Neural cell (in vitro differentiated cells): ENCODE measurements around the gene ARL5A. TPM values are rescaled to one million over a fixed set of nuclear protein-coding genes. Genes with fewer than 3 reads are reported as not detected.

Source experiments
- H2AFZ ChIP-seq: fragments of 200-600, 300-800 bp; sonication (generic), shearing (Covaris generic); 2 replicates; pipeline ENCODE4 v1.6.0; 2014; ENCODE audit warnings: low read depth, mild to moderate bottlenecking, antibody characterized with exemption, low read length, moderate library complexity
- H3F3A ChIP-seq: fragments of 200-600 bp; shearing (Covaris generic); 2 replicates; pipeline ENCODE4 v1.6.1; 2016; ENCODE audit warnings: mild to moderate bottlenecking, moderate library complexity, mixed read lengths, antibody characterized with exemption, low read length; ENCODE audit not compliant: insufficient read depth, poor library complexity, severe bottlenecking
- H3K27ac ChIP-seq: fragments of 200-600, 300-800 bp; sonication (generic), shearing (Covaris generic); 2 replicates; pipeline ENCODE4 v1.5.1; 2014; ENCODE audit warnings: mild to moderate bottlenecking, low read length, moderate library complexity
- H3K27me3 ChIP-seq: fragments of 300-800, 200-600 bp; sonication (generic), shearing (Covaris generic); 2 replicates; pipeline ENCODE4 v1.6.0; 2014; ENCODE audit warnings: mild to moderate bottlenecking, low read depth, low read length, moderate library complexity; ENCODE audit not compliant: insufficient read depth
- H3K36me3 ChIP-seq: fragments of 300-800, 200-600 bp; sonication (generic), shearing (Covaris generic); 2 replicates; pipeline ENCODE4 v1.5.1; 2014; ENCODE audit warnings: mild to moderate bottlenecking, antibody characterized with exemption, low read length, moderate library complexity; ENCODE audit not compliant: insufficient read depth
- H3K4me2 ChIP-seq: fragments of 300-800, 200-600 bp; sonication (generic), shearing (Covaris generic); 2 replicates; pipeline ENCODE4 v1.6.0; 2014; ENCODE audit warnings: mild to moderate bottlenecking, low read length
- H3K4me3 ChIP-seq: fragments of 300-800, 200-600 bp; sonication (generic), shearing (Covaris generic); 2 replicates; pipeline ENCODE4 v1.5.1; 2014; ENCODE audit warnings: mild to moderate bottlenecking, low read length, moderate library complexity
- H3K79me2 ChIP-seq: fragments of 200-600 bp; shearing (Covaris generic); replicated peaks from 2 replicates; pipeline ENCODE4 v1.6.0; 2014; ENCODE audit warnings: mild to moderate bottlenecking, low read length, moderate library complexity; ENCODE audit not compliant: insufficient read depth
- H3K9ac ChIP-seq: fragments of 300-800, 200-600 bp; sonication (generic), shearing (Covaris generic); 2 replicates; pipeline ENCODE4 v1.6.1; 2016; ENCODE audit warnings: mild to moderate bottlenecking, low read length, mixed read lengths
- H3K9me2 ChIP-seq: fragments of 200-600 bp; shearing (Covaris generic); 2 replicates; pipeline ENCODE4 v1.6.1; 2016; ENCODE audit warnings: mild to moderate bottlenecking, low read length, mixed read lengths; ENCODE audit not compliant: insufficient read depth
- H3K9me3 ChIP-seq: fragments of 200-600, 300-800 bp; sonication (generic), shearing (Covaris generic); 2 replicates; pipeline ENCODE4 v1.6.1; 2016; ENCODE audit warnings: mild to moderate bottlenecking, mixed run types, low read length, moderate library complexity, mixed read lengths
- H4K20me1 ChIP-seq: fragments of 200-600 bp; shearing (Covaris generic); 2 replicates; pipeline ENCODE4 v1.6.1; 2016; ENCODE audit warnings: mild to moderate bottlenecking, mixed run types; ENCODE audit not compliant: insufficient read depth
- CTCF ChIP-seq: fragments of 450-650 bp; IDR thresholded peaks from 2 replicates; pipeline ENCODE4 v1.5.1; 2014; ENCODE audit warnings: antibody characterized with exemption, mild to moderate bottlenecking, moderate library complexity; ENCODE audit not compliant: poor library complexity, severe bottlenecking
- EP300 ChIP-seq: fragments of 450-650 bp; conservative IDR thresholded peaks from 2 replicates; pipeline ENCODE4 v1.6.1; 2014; ENCODE audit warnings: antibody characterized with exemption, mild to moderate bottlenecking, moderate library complexity; ENCODE audit not compliant: poor library complexity, severe bottlenecking
- EZH2 ChIP-seq: fragments of 200-600, 300-800 bp; shearing (Covaris generic), sonication (generic); IDR thresholded peaks from 2 replicates; pipeline ENCODE4 v1.6.1; 2014; ENCODE audit warnings: antibody characterized with exemption, low read length, borderline replicate concordance, mild to moderate bottlenecking; ENCODE audit not compliant: insufficient read depth, poor library complexity, severe bottlenecking
- MXI1 ChIP-seq: fragments of 450-650 bp; conservative IDR thresholded peaks from 2 replicates; pipeline ENCODE4 v1.6.1; 2014; ENCODE audit warnings: antibody characterized with exemption, mild to moderate bottlenecking; ENCODE audit not compliant: poor library complexity, severe bottlenecking
- POLR2AphosphoS5 ChIP-seq: IDR thresholded peaks from 2 replicates; pipeline ENCODE4 v1.6.1; 2012
- RAD21 ChIP-seq: fragments of 450-650 bp; conservative IDR thresholded peaks from 2 replicates; pipeline ENCODE4 v1.6.1; 2014; ENCODE audit warnings: antibody characterized with exemption, mild to moderate bottlenecking, moderate library complexity
- REST ChIP-seq: IDR thresholded peaks from 2 replicates; pipeline ENCODE4 v1.6.1; 2012; ENCODE audit warnings: borderline replicate concordance
- SMC3 ChIP-seq: fragments of 450-650 bp; conservative IDR thresholded peaks from 2 replicates; pipeline ENCODE4 v1.6.1; 2014; ENCODE audit warnings: antibody characterized with exemption, mild to moderate bottlenecking, moderate library complexity; ENCODE audit not compliant: poor library complexity
- TAF1 ChIP-seq: IDR thresholded peaks from 2 replicates; pipeline ENCODE4 v1.6.1; 2012; ENCODE audit warnings: low read depth
- polyA plus RNA-seq: library from polyadenylated mRNA; depleted of rRNA; stranded (reverse); fragments of >200 nt; gene quantifications from 2 replicates; pipeline ENCODE4 v1.2.3, GENCODE V29; 2014

Gene ARL5A
- polyA plus RNA-seq, 1 donor from 2014 or later: 48.5 TPM

- H3K36me3 ChIP-seq: no peaks in the 10 kb centered on the region
Observed at GRCh38 chr2:151824886-151825285, 3.3 kb downstream of the ARL5A start.

GRCh38 chr2:151823651-151824050 is 4.6 kb downstream of the ARL5A start:
- Histone ChIP-seq H3K36me3 (no peaks in the 10 kb centered on the region), H2AFZ (no peak overlapping the region), H3F3A (no peaks in the 10 kb centered on the region), H3K79me2 (peaks cover 79% of the 10 kb centered on the region), H3K9me2 (no peaks in the 10 kb centered on the region), H4K20me1 (no peaks in the 10 kb centered on the region), H3K4me2 (no peak overlapping the region), H3K27ac (no peak overlapping the region), H3K9me3 (no peaks in the 10 kb centered on the region), H3K9ac (no peak overlapping the region), H3K27me3 (no peaks in the 10 kb centered on the region), H3K4me3 (no peak overlapping the region)
- TF ChIP-seq CTCF: no peak
- no peak for TF ChIP-seq REST
- no peak for TF ChIP-seq MXI1
- TF ChIP-seq EP300: no peak
- no peak for TF ChIP-seq TAF1
- no peak for TF ChIP-seq EZH2
- no peak for TF ChIP-seq RAD21
- no peak for TF ChIP-seq SMC3
- TF ChIP-seq POLR2AphosphoS5: no peak

More at GRCh38 chr2:151824886-151825285, 3.3 kb downstream of the ARL5A start:
- TF ChIP-seq RAD21 (no peak), CTCF (no peak), EP300 (no peak), SMC3 (no peak)
- Histone ChIP-seq H2AFZ (no peak overlapping the region), H4K20me1 (no peaks in the 10 kb centered on the region), H3K79me2 (peaks cover 69% of the 10 kb centered on the region), H3K27ac (no peak overlapping the region), H3F3A (no peaks in the 10 kb centered on the region), H3K4me3 (no peak overlapping the region), H3K9me3 (no peaks in the 10 kb centered on the region), H3K9ac (no peak overlapping the region), H3K4me2 (no peak overlapping the region), H3K9me2 (no peaks in the 10 kb centered on the region), H3K27me3 (no peaks in the 10 kb centered on the region)
